Endothelial cell of umbilical vein (primary cell): Measurements from ENCODE around the gene OXSR1. TPM values are rescaled to one million over a fixed set of nuclear protein-coding genes. Genes with fewer than 3 reads are reported as not detected.

Experiments used
- BruUV-seq: library from RNA; stranded (reverse); fragments of 400-500 nt; replicated peaks from 2 replicates; lab custom pipeline; 2021; lab: Mats Ljungman, UMichigan
- CTCF ChIA-PET: fragments of 300-600, 350-600 bp; sonication (Branson Sonifier 250); formaldehyde crosslinking; loops from one replicate; lab custom pipeline; 2021; ENCODE audit warnings: antibody characterized with exemption, inconsistent platforms; lab: Charles Lee
- POLR2A ChIA-PET: fragments of 300-600, 350-600 bp; sonication (Branson Sonifier 250); formaldehyde crosslinking; loops from one replicate; lab custom pipeline; 2021; ENCODE audit warnings: antibody characterized with exemption, inconsistent platforms; lab: Charles Lee
- DNase-seq: peaks from one replicate; pipeline ENCODE4 v3.0.0-alpha.2; 2011; ENCODE audit warnings: low read depth, low spot score
- FAIRE-seq: peaks from 2 replicates; lab custom pipeline; 2011; peaks lifted over from hg19 to GRCh38; lab: Jason Lieb, UNC
- H2AFZ ChIP-seq: 2 replicates; pipeline ENCODE4 v1.6.0; 2012; ENCODE audit warnings: low read depth, low read length, control low read depth, inconsistent platforms
- H3K27ac ChIP-seq: 2 replicates; pipeline ENCODE4 v1.5.1; 2011; ENCODE audit warnings: low read depth, mild to moderate bottlenecking, control low read depth, low read length, moderate library complexity; ENCODE audit not compliant: insufficient read depth
- H3K27me3 ChIP-seq, 2 experiments: 2 replicates each; pipeline versions ENCODE4 v1.6.0 to v1.6.1; 2011; ENCODE audit warnings: low read length in 2 of 2, mixed read lengths in 1 of 2; ENCODE audit not compliant: control insufficient read depth in 2 of 2, insufficient read depth in 2 of 2
- H3K36me3 ChIP-seq, 2 experiments: 2 replicates in 1 of 2; 3 replicates in 1 of 2; pipeline ENCODE4 v1.5.1; 2011; ENCODE audit warnings: low read length in 2 of 2, mild to moderate bottlenecking in 1 of 2, moderate library complexity in 1 of 2; ENCODE audit not compliant: control insufficient read depth in 2 of 2, insufficient read depth in 2 of 2; ENCODE audit errors: extremely low read depth in 1 of 2
- H3K4me1 ChIP-seq: 3 replicates; pipeline ENCODE4 v1.5.1; 2011; ENCODE audit warnings: mild to moderate bottlenecking, low read length; ENCODE audit not compliant: control insufficient read depth, insufficient read depth; ENCODE audit errors: extremely low read depth
- H3K4me2 ChIP-seq: 2 replicates; pipeline ENCODE4 v1.6.1; 2011; ENCODE audit warnings: low read length, control low read depth, mixed read lengths; ENCODE audit not compliant: insufficient read depth
- H3K4me3 ChIP-seq, 3 experiments: fragments of 200-600 bp in 1 of 3; sonication (generic), shearing (Covaris generic) in 1 of 3; replicated peaks in 1 of 3; 2 replicates each; pipeline ENCODE4 v1.5.1; 2011 to 2016; ENCODE audit warnings: control low read depth in 3 of 3, low read length in 3 of 3, mild to moderate bottlenecking in 2 of 3, inconsistent platforms in 1 of 3, low read depth in 1 of 3, moderate library complexity in 1 of 3; ENCODE audit not compliant: insufficient read depth in 1 of 3
- H3K79me2 ChIP-seq: 2 replicates; pipeline ENCODE4 v1.6.0; 2012; ENCODE audit warnings: low read length, inconsistent platforms; ENCODE audit not compliant: control insufficient read depth, insufficient read depth
- H3K9ac ChIP-seq: replicated peaks from 2 replicates; pipeline ENCODE3; 2011; ENCODE audit warnings: low read length, control low read depth; ENCODE audit not compliant: insufficient read depth; ENCODE audit errors: extremely low read depth
- H3K9me1 ChIP-seq: replicated peaks from 3 replicates; pipeline ENCODE4 v1.6.0; 2011; ENCODE audit warnings: mild to moderate bottlenecking, low read length; ENCODE audit not compliant: control insufficient read depth, insufficient read depth; ENCODE audit errors: extremely low read depth
- H3K9me3 ChIP-seq: replicated peaks from 2 replicates; pipeline ENCODE4 v1.5.1; 2012; ENCODE audit warnings: low read length, inconsistent platforms; ENCODE audit not compliant: control insufficient read depth, insufficient read depth
- H4K20me1 ChIP-seq: replicated peaks from 2 replicates; pipeline ENCODE3; 2011; ENCODE audit warnings: mild to moderate bottlenecking, low read length; ENCODE audit not compliant: control insufficient read depth, insufficient read depth; ENCODE audit errors: extremely low read depth
- CTCF ChIP-seq, 2 donors: IDR thresholded peaks; 1 replicate in 1 of 2; 2 replicates in 1 of 2; pipeline ENCODE4 v1.5.1; 2011; ENCODE audit warnings: low read length in 2 of 2, mild to moderate bottlenecking in 2 of 2, moderate library complexity in 2 of 2, control low read depth in 1 of 2, inconsistent platforms in 1 of 2, low read depth in 1 of 2; ENCODE audit not compliant: insufficient read depth in 1 of 2; ENCODE audit errors: extremely low read depth in 1 of 2
- EZH2 ChIP-seq: IDR thresholded peaks from 2 replicates; pipeline ENCODE4 v1.6.1; 2012; ENCODE audit warnings: borderline replicate concordance, low read depth, mild to moderate bottlenecking, moderate library complexity, low read length, inconsistent platforms; ENCODE audit not compliant: severe bottlenecking
- FOS ChIP-seq: IDR thresholded peaks from 2 replicates; pipeline ENCODE4 v1.6.1; 2011; ENCODE audit warnings: mild to moderate bottlenecking, low read length, moderate library complexity, borderline replicate concordance; ENCODE audit not compliant: insufficient read depth
- GATA2 ChIP-seq: IDR thresholded peaks from 2 replicates; pipeline ENCODE4 v1.7.0; 2011; ENCODE audit warnings: low read depth, mild to moderate bottlenecking, moderate library complexity, mixed read lengths, low read length; ENCODE audit not compliant: insufficient read length, insufficient read depth
- JUN ChIP-seq: IDR thresholded peaks from 2 replicates; pipeline ENCODE4 v1.6.1; 2011; ENCODE audit warnings: borderline replicate concordance, low read depth; ENCODE audit not compliant: insufficient read length, insufficient read depth
- MAX ChIP-seq: IDR thresholded peaks from 2 replicates; pipeline ENCODE4 v1.6.1; 2011; ENCODE audit not compliant: insufficient read depth, insufficient read length
- MYC ChIP-seq: IDR thresholded peaks from one replicate; pipeline ENCODE4 v1.6.1; 2011; ENCODE audit warnings: mild to moderate bottlenecking, low read depth, low read length
- POLR2A ChIP-seq: IDR thresholded peaks from 2 replicates; pipeline ENCODE4 v1.6.1; 2012; ENCODE audit warnings: low read depth, mild to moderate bottlenecking, control low read depth, low read length
- POLR2AphosphoS5 ChIP-seq: IDR thresholded peaks from 2 replicates; pipeline ENCODE4 v1.6.1; 2012; ENCODE audit warnings: low read depth, mild to moderate bottlenecking, control low read depth, low read length, moderate library complexity; ENCODE audit not compliant: insufficient read depth
- dilution Hi-C: fragments of 300-500 bp; cut with MboI; formaldehyde crosslinking; loops from one replicate; pipeline ENCODE4 v1.15.0; 2019; ENCODE audit warnings: low sequenced_read_pairs; ENCODE audit not compliant: extremely low pct_ligation_motif_present
- intact Hi-C: fragments of 100-400 bp; cut with micrococcal nuclease; formaldehyde crosslinking; loops from one replicate; pipeline ENCODE4 v1.10.0; 2022
- polyA plus RNA-seq, 4 experiments: library from polyadenylated mRNA; depleted of rRNA in 3 of 4; stranded (reverse) in 3 of 4; unstranded in 1 of 4; fragments of >200 nt; gene quantifications; 2 replicates each; pipeline versions ENCODE4 v1.2.1 to v1.2.3, GENCODE V29; 2011 to 2012; ENCODE audit warnings: missing spikeins in 1 of 4
- total RNA-seq: library from RNA; stranded (reverse); gene quantifications from 2 replicates; pipeline ENCODE4 v1.2.3, GENCODE V29; 2021

OXSR1 gene
- total and polyA plus RNA-seq, 2 donors (not counting 3 experiments of a cell fraction or from before 2014, with no cell fraction given): 15.1 to 32.9 TPM

- TF ChIP-seq FOS: no peak
- no peak for TF ChIP-seq POLR2A
- no peak for TF ChIP-seq CTCF (IDR thresholded peaks at IDR 0.05; ENCODE audit: extremely low read depth in 1 of 2, insufficient read depth in 1 of 2, low read depth in 1 of 2, low read length in 2 of 2)
- TF ChIP-seq EZH2: no peak
- no peak for TF ChIP-seq MYC
- TF ChIP-seq MAX: no peak
- no peak for TF ChIP-seq POLR2AphosphoS5
- no peak for TF ChIP-seq GATA2
- TF ChIP-seq JUN: no peak
- Histone ChIP-seq H4K20me1 (no peaks in the 10 kb centered on the region), H3K36me3 (no peaks in the 10 kb centered on the region), H3K4me3 (no peak overlapping the region), H3K9me3 (no peaks in the 10 kb centered on the region), H3K79me2 (no peaks in the 10 kb centered on the region), H3K4me2 (no peak overlapping the region), H3K9ac (no peak overlapping the region), H3K27ac (no peak overlapping the region), H3K4me1 (no peaks in the 10 kb centered on the region), H3K27me3 (no peaks in the 10 kb centered on the region), H2AFZ (no peak overlapping the region), H3K9me1 (no peaks in the 10 kb centered on the region)
- intact Hi-C loops: no loop called here
- FAIRE-seq: no peak
- no peak for DNase-seq
- dilution Hi-C loops: no loop called here
- ChIA-PET POLR2A (no interaction called here), CTCF (interaction anchor here (4.2 kb wide), 1 partner anchor 11 kb away, joined by 20 read pairs; the partner anchor contains the start of gene OXSR1)
- no TSS peak for BruUV-seq
Observed at GRCh38 chr3:38153221-38153620, 12.1 kb upstream of the OXSR1 start.
